Measurements from ENCODE around the gene EFCAB6. TPM values are rescaled to one million over a fixed set of nuclear protein-coding genes. Genes with fewer than 3 reads are reported as not detected.

The EFCAB6 gene
- total RNA-seq, 4 donors from 2014 or later, result 1.1 to 3.8 (median 2.7) TPM

- no peak for ATAC-seq
- H3K27ac ChIP-seq, result no peak overlapping the region
- H3K27me3 ChIP-seq, result no peaks in the 10 kb centered on the region
- no peak for TF ChIP-seq POLR2A (IDR thresholded peaks at IDR 0.05)
- no peak for TF ChIP-seq POLR2AphosphoS5 (IDR thresholded peaks at IDR 0.05)
- TF ChIP-seq EP300 (IDR thresholded peaks at IDR 0.05), result no peak
- no peak for TF ChIP-seq CTCF (IDR thresholded peaks at IDR 0.05)
- no peak overlapping the region for H3K4me3 ChIP-seq
- H3K36me3 ChIP-seq, result no peaks in the 10 kb centered on the region
- H3K9me3 ChIP-seq, result peaks cover 0 to 5% (median 0%) of the 10 kb centered on the region in 3 donors
- no peaks in the 10 kb centered on the region for H3K4me1 ChIP-seq
- WGBS, 2 donors (ENCODE audit: low coverage in 1 of 2), result 59 to 82% methylated on average over 2 to 5 of the region's 6 CpGs
These were observed 130.3 kb downstream of the EFCAB6 start for GRCh38 chr22:43681731-43682360.

GRCh38 chr22:43670513-43670912, 141.6 kb downstream of the EFCAB6 start:
- no peak for TF ChIP-seq CTCF (IDR thresholded peaks at IDR 0.05)
- TF ChIP-seq POLR2A (IDR thresholded peaks at IDR 0.05), result no peak
- TF ChIP-seq EP300 (IDR thresholded peaks at IDR 0.05), result no peak
- TF ChIP-seq POLR2AphosphoS5 (IDR thresholded peaks at IDR 0.05), result no peak
- Histone ChIP-seq H3K36me3 (peaks cover 0 to 9% of the 10 kb centered on the region in 2 donors), H3K9me3 (no peaks in the 10 kb centered on the region), H3K4me3 (no peak overlapping the region), H3K4me1 (no peaks in the 10 kb centered on the region), H3K27ac (no peak overlapping the region), H3K27me3 (no peaks in the 10 kb centered on the region)
- 83% methylated on average over 7 of the region's 7 CpGs; no CpG with 5 or more reads in 1 of the 2 donors for WGBS, 2 donors (ENCODE audit: low coverage in 1 of 2)
- ATAC-seq, result no peak

- peaks cover 0 to 9% of the 10 kb centered on the region in 2 donors for H3K36me3 ChIP-seq
- H3K27me3 ChIP-seq, result no peaks in the 10 kb centered on the region
- H3K9me3 ChIP-seq, result no peaks in the 10 kb centered on the region
- no peaks in the 10 kb centered on the region for H3K4me1 ChIP-seq
- no peak for ATAC-seq
- no peak overlapping the region for H3K27ac ChIP-seq
- TF ChIP-seq CTCF (IDR thresholded peaks at IDR 0.05) (no peak), POLR2A (IDR thresholded peaks at IDR 0.05) (no peak), EP300 (IDR thresholded peaks at IDR 0.05) (no peak), POLR2AphosphoS5 (IDR thresholded peaks at IDR 0.05) (no peak)
- no peak overlapping the region for H3K4me3 ChIP-seq
- 100% methylated on average over 1 of the region's 1 CpG for WGBS, 2 donors (ENCODE audit: low coverage in 1 of 2)
These were observed 142.9 kb downstream of the EFCAB6 start for GRCh38 chr22:43669190-43669589.

GRCh38 chr22:43667656-43668055, 144.4 kb downstream of the EFCAB6 start:
- Histone ChIP-seq H3K27ac (no peak overlapping the region), H3K4me1 (no peaks in the 10 kb centered on the region), H3K36me3 (peaks cover 0 to 9% of the 10 kb centered on the region in 2 donors), H3K4me3 (no peak overlapping the region), H3K9me3 (no peaks in the 10 kb centered on the region), H3K27me3 (no peaks in the 10 kb centered on the region)
- ATAC-seq, result no peak
- 83 to 87% methylated on average over 6 to 8 of the region's 8 CpGs for WGBS, 2 donors (ENCODE audit: low coverage in 1 of 2)
- TF ChIP-seq POLR2AphosphoS5 (IDR thresholded peaks at IDR 0.05), result no peak
- TF ChIP-seq POLR2A (IDR thresholded peaks at IDR 0.05), result no peak
- TF ChIP-seq EP300 (IDR thresholded peaks at IDR 0.05), result no peak
- TF ChIP-seq CTCF (IDR thresholded peaks at IDR 0.05), result no peak

GRCh38 chr22:43666457-43666856, 145.6 kb downstream of the EFCAB6 start:
- Histone ChIP-seq H3K4me3 (no peak overlapping the region), H3K27ac (no peak overlapping the region), H3K27me3 (no peaks in the 10 kb centered on the region), H3K9me3 (no peaks in the 10 kb centered on the region), H3K4me1 (no peaks in the 10 kb centered on the region), H3K36me3 (peaks cover 0 to 9% of the 10 kb centered on the region in 2 donors)
- WGBS, 2 donors (ENCODE audit: low coverage in 1 of 2), result 75 to 81% methylated on average over 3 to 5 of the region's 5 CpGs
- ATAC-seq, result no peak
- TF ChIP-seq POLR2AphosphoS5 (IDR thresholded peaks at IDR 0.05), result no peak
- no peak for TF ChIP-seq CTCF (IDR thresholded peaks at IDR 0.05)
- TF ChIP-seq POLR2A (IDR thresholded peaks at IDR 0.05), result no peak
- no peak for TF ChIP-seq EP300 (IDR thresholded peaks at IDR 0.05)

Data from gastroesophageal sphincter (tissue), 4 donors.